ENCODE data around the gene ADAMTS12.

DNA sequence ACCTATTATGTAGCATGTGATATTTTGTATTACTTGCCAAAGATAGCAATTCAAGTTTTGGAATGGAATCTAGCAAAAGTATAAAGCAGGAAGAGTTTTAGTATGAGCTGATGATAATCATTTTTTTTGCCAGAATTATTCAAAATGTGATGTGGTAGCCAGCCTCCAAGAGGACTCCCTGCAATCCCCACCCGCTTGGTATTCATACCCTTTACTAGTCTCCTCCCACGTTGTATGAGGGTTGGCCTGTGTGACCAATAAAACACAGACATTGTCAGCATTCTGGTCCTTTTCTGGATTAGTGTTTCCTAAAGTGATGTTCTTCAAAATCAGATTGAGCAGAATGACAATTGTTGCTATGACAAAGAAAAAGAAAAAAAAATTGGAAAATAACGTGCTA is 387.2 kb downstream of the ADAMTS12 start:
- TF ChIP-seq, protein P1, sequence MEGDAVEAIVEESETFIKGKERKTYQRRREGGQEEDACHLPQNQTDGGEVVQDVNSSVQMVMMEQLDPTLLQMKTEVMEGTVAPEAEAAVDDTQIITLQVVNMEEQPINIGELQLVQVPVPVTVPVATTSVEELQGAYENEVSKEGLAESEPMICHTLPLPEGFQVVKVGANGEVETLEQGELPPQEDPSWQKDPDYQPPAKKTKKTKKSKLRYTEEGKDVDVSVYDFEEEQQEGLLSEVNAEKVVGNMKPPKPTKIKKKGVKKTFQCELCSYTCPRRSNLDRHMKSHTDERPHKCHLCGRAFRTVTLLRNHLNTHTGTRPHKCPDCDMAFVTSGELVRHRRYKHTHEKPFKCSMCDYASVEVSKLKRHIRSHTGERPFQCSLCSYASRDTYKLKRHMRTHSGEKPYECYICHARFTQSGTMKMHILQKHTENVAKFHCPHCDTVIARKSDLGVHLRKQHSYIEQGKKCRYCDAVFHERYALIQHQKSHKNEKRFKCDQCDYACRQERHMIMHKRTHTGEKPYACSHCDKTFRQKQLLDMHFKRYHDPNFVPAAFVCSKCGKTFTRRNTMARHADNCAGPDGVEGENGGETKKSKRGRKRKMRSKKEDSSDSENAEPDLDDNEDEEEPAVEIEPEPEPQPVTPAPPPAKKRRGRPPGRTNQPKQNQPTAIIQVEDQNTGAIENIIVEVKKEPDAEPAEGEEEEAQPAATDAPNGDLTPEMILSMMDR (IDR thresholded peaks at IDR 0.05; ENCODE audit: low read depth, low read length), result no peak
- TF ChIP-seq EZH2phosphoT487 (IDR thresholded peaks at IDR 0.05; ENCODE audit: low read depth), result no peak
